Ishikawa (cell line): ENCODE measurements around the gene TJP2.
A peak's percentile ranks its signal among the peaks of the same experiment; 100 is the strongest.

Experiments used
- EGR1 ChIP-seq: IDR thresholded peaks from 2 replicates; pipeline ENCODE4 v1.6.1; 2012
- EP300 ChIP-seq: IDR thresholded peaks from 2 replicates; pipeline ENCODE4 v1.6.1; 2012; ENCODE audit warnings: borderline replicate concordance
- FOXM1 ChIP-seq: IDR thresholded peaks from 2 replicates; pipeline ENCODE4 v1.6.1; 2012; ENCODE audit warnings: low read depth, borderline replicate concordance
- RAD21 ChIP-seq: IDR thresholded peaks from 2 replicates; pipeline ENCODE4 v1.6.1; 2012; ENCODE audit warnings: low read depth
- REST ChIP-seq: IDR thresholded peaks from 2 replicates; pipeline ENCODE4 v1.6.1; 2012; ENCODE audit warnings: low read depth, mild to moderate bottlenecking
- TAF1 ChIP-seq: IDR thresholded peaks from 2 replicates; pipeline ENCODE4 v1.6.1; 2012; ENCODE audit warnings: low read depth, mild to moderate bottlenecking
- YY1 ChIP-seq: IDR thresholded peaks from 2 replicates; pipeline ENCODE4 v1.6.1; 2012; ENCODE audit warnings: low read depth

GRCh38 chr9:69173891-69174615, at the start of gene TJP2:
- TF ChIP-seq RAD21 (no peak), FOXM1 (no peak), REST (no peak), EP300 (no peak), YY1 (no peak), EGR1 (peak; percentile 65), TAF1 (no peak; the same call in 1 of the 2 replicates)
